ENCODE measurements around the gene SFRP2. TPM values are rescaled to one million over a fixed set of nuclear protein-coding genes. Genes with fewer than 3 reads are reported as not detected.
A peak's percentile ranks its signal among the peaks of the same experiment; 100 is the strongest.

The SFRP2 gene
- total and polyA plus RNA-seq, 2 donors (not counting 1 experiment from before 2014, with no cell fraction given): under 0.01 TPM; not detected in 1

DNA sequence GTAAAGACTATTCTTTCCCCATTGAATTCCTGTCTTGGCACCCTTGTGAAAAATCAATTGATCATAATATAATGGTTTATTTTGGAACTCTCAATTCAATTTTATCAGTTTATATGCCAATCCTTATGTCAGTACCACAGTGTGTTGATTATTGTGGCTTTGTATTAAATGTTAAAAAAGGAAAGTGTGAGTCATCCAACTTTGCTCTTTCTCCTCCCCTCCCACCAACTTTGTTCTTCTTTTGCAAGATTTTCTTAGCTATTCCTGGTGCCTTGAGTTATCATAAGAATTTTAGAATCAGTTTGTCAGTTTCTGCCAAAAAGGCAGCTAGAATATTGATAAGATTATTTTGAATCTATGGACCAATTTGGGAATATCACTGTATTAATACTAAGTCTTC is 17.8 kb downstream of the SFRP2 start:
- peak in 1 of 2 donors; percentile 31 for DNase-seq (ENCODE audit: low read depth in 2 of 2)

DNA sequence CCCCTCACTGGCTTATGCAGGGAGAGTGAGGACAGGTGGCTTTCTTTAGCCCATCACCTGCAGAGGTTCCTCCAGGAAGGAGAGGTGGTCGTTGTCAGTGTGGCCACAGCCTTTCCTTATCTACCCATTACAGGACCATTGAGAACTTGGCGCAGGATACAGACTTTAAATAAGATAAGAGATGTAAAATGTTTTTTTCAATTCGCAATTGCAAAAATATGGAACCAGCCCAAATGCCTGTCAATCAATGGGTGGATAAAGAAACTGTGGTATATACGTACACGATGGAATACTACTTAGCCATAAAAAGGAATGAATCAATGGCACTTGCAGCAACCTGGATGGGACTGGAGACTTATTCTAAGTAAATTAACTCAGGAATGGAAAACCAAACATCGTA is 22.1 kb downstream of the SFRP2 start:
- TF ChIP-seq, protein P1, sequence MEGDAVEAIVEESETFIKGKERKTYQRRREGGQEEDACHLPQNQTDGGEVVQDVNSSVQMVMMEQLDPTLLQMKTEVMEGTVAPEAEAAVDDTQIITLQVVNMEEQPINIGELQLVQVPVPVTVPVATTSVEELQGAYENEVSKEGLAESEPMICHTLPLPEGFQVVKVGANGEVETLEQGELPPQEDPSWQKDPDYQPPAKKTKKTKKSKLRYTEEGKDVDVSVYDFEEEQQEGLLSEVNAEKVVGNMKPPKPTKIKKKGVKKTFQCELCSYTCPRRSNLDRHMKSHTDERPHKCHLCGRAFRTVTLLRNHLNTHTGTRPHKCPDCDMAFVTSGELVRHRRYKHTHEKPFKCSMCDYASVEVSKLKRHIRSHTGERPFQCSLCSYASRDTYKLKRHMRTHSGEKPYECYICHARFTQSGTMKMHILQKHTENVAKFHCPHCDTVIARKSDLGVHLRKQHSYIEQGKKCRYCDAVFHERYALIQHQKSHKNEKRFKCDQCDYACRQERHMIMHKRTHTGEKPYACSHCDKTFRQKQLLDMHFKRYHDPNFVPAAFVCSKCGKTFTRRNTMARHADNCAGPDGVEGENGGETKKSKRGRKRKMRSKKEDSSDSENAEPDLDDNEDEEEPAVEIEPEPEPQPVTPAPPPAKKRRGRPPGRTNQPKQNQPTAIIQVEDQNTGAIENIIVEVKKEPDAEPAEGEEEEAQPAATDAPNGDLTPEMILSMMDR (conservative IDR thresholded peaks at IDR 0.05 in 1 of 2, IDR thresholded peaks at IDR 0.05 in 1 of 2; ENCODE audit: low read depth in 1 of 2, low read length in 2 of 2): no peak
- no peak for TF ChIP-seq EZH2 (IDR thresholded peaks at IDR 0.05; ENCODE audit: low read length, missing control alignments)
- H3K79me2 ChIP-seq (ENCODE audit: control insufficient read depth, insufficient read depth, low read length): no peaks in the 10 kb centered on the region
- no peak overlapping the region for H3K4me3 ChIP-seq (replicated peaks in 1 of 4; ENCODE audit: control extremely low read depth in 1 of 4, insufficient read depth in 1 of 4, low read depth in 3 of 4, low read length in 4 of 4)
- DNase-seq (ENCODE audit: low read depth in 2 of 2): no peak
- no peak overlapping the region for H2AFZ ChIP-seq (ENCODE audit: low read length)
- H3K27me3 ChIP-seq (ENCODE audit: control insufficient read depth, insufficient read depth, low read length): no peaks in the 10 kb centered on the region
- no peak overlapping the region for H3K9ac ChIP-seq (ENCODE audit: insufficient read depth, low read length)
- no peaks in the 10 kb centered on the region for H3K36me3 ChIP-seq (ENCODE audit: control insufficient read depth, insufficient read depth, low read length)
- H3K27ac ChIP-seq (ENCODE audit: insufficient read depth, low read length): no peak overlapping the region
- no peak overlapping the region for H3K4me2 ChIP-seq (ENCODE audit: extremely low read depth, insufficient read depth, low read length)
- no peaks in the 10 kb centered on the region for H3K4me1 ChIP-seq (ENCODE audit: control insufficient read depth, extremely low read depth, insufficient read depth, low read length)
- H4K20me1 ChIP-seq (ENCODE audit: control insufficient read depth, extremely low read depth, insufficient read depth, low read length): no peaks in the 10 kb centered on the region
- no peaks in the 10 kb centered on the region for H3K9me3 ChIP-seq (ENCODE audit: control insufficient read depth, insufficient read depth, low read depth, low read length)

More for the DNA sequence above, 17.8 kb downstream of the SFRP2 start:
- Histone ChIP-seq H3K36me3 (ENCODE audit: control insufficient read depth, insufficient read depth, low read length) (no peaks in the 10 kb centered on the region), H3K9ac (ENCODE audit: insufficient read depth, low read length) (no peak overlapping the region), H3K27ac (ENCODE audit: insufficient read depth, low read length) (no peak overlapping the region), H3K79me2 (ENCODE audit: control insufficient read depth, insufficient read depth, low read length) (no peaks in the 10 kb centered on the region), H3K4me3 (replicated peaks in 1 of 4; ENCODE audit: control extremely low read depth in 1 of 4, insufficient read depth in 1 of 4, low read depth in 3 of 4, low read length in 4 of 4) (no peak overlapping the region), H2AFZ (ENCODE audit: low read length) (no peak overlapping the region), H4K20me1 (ENCODE audit: control insufficient read depth, extremely low read depth, insufficient read depth, low read length) (no peaks in the 10 kb centered on the region), H3K4me1 (ENCODE audit: control insufficient read depth, extremely low read depth, insufficient read depth, low read length) (no peaks in the 10 kb centered on the region), H3K9me3 (ENCODE audit: control insufficient read depth, insufficient read depth, low read depth, low read length) (no peaks in the 10 kb centered on the region), H3K4me2 (ENCODE audit: extremely low read depth, insufficient read depth, low read length) (no peak overlapping the region), H3K27me3 (ENCODE audit: control insufficient read depth, insufficient read depth, low read length) (no peaks in the 10 kb centered on the region)
- TF ChIP-seq, protein P1 (conservative IDR thresholded peaks at IDR 0.05 in 1 of 2, IDR thresholded peaks at IDR 0.05 in 1 of 2; ENCODE audit: low read depth in 1 of 2, low read length in 2 of 2): no peak
- no peak for TF ChIP-seq EZH2 (IDR thresholded peaks at IDR 0.05; ENCODE audit: low read length, missing control alignments)

DNA sequence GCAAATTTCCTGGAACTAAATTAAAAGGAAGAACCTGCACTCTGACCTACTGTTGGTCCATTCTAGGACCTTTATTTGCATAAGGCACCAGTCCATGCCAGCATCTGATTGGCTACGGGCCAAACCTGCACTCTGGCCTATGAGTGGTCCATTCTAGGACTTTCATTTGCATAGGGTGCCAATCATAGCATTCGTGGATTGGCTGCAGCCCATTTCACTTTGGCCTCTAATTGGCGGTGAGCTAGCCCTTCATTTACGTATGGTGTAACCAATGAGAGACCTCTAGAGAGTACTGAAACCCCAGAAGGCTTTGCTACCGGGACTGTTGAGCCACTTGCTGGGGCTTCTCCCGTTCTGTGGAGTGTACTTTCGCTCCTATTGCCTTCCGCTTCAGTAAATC is 23.0 kb downstream of the SFRP2 start:
- TF ChIP-seq, protein P1 (conservative IDR thresholded peaks at IDR 0.05 in 1 of 2, IDR thresholded peaks at IDR 0.05 in 1 of 2; ENCODE audit: low read depth in 1 of 2, low read length in 2 of 2): no peak
- TF ChIP-seq EZH2 (IDR thresholded peaks at IDR 0.05; ENCODE audit: low read length, missing control alignments): no peak
- Histone ChIP-seq H3K4me1 (ENCODE audit: control insufficient read depth, extremely low read depth, insufficient read depth, low read length) (no peaks in the 10 kb centered on the region), H3K27me3 (ENCODE audit: control insufficient read depth, insufficient read depth, low read length) (no peaks in the 10 kb centered on the region), H3K27ac (ENCODE audit: insufficient read depth, low read length) (no peak overlapping the region), H3K4me2 (ENCODE audit: extremely low read depth, insufficient read depth, low read length) (no peak overlapping the region), H3K9me3 (ENCODE audit: control insufficient read depth, insufficient read depth, low read depth, low read length) (no peaks in the 10 kb centered on the region), H2AFZ (ENCODE audit: low read length) (no peak overlapping the region), H4K20me1 (ENCODE audit: control insufficient read depth, extremely low read depth, insufficient read depth, low read length) (no peaks in the 10 kb centered on the region), H3K79me2 (ENCODE audit: control insufficient read depth, insufficient read depth, low read length) (no peaks in the 10 kb centered on the region), H3K36me3 (ENCODE audit: control insufficient read depth, insufficient read depth, low read length) (no peaks in the 10 kb centered on the region), H3K9ac (ENCODE audit: insufficient read depth, low read length) (no peak overlapping the region), H3K4me3 (replicated peaks in 1 of 4; ENCODE audit: control extremely low read depth in 1 of 4, insufficient read depth in 1 of 4, low read depth in 3 of 4, low read length in 4 of 4) (no peak overlapping the region)
- no peak for DNase-seq (ENCODE audit: low read depth in 2 of 2)
